Kidney epithelial cell (primary cell): ENCODE data around the gene KCNQ2. TPM values are rescaled to one million over a fixed set of nuclear protein-coding genes. Genes with fewer than 3 reads are reported as not detected.

ENCODE experiments used
- DNase-seq: peaks from one replicate; pipeline ENCODE4 v3.0.0-alpha.2; 2010; ENCODE audit warnings: low read depth
- H3K27me3 ChIP-seq: 2 replicates; pipeline ENCODE4 v1.6.0; 2011; ENCODE audit warnings: low read length; ENCODE audit not compliant: control insufficient read depth, insufficient read depth
- H3K36me3 ChIP-seq: 2 replicates; pipeline ENCODE4 v1.5.1; 2011; ENCODE audit warnings: low read length; ENCODE audit not compliant: control insufficient read depth, insufficient read depth
- H3K4me3 ChIP-seq: 2 replicates; pipeline ENCODE4 v1.5.1; 2011; ENCODE audit warnings: low read depth, mild to moderate bottlenecking, control low read depth, low read length
- total RNA-seq: library from RNA; depleted of rRNA; stranded (reverse); fragments of >200 nt; gene quantifications from 2 replicates; pipeline ENCODE4 v1.2.3, GENCODE V29; 2015
- TF ChIP-seq, protein P1 (sequence below): IDR thresholded peaks from 2 replicates; pipeline ENCODE4 v1.5.1; 2011; ENCODE audit warnings: mild to moderate bottlenecking, moderate library complexity, low read length, control low read depth, inconsistent platforms; ENCODE audit not compliant: insufficient read depth, poor library complexity, severe bottlenecking

Gene KCNQ2
- total RNA-seq, 1 donor from 2014 or later, result 0.04 TPM

- no peak for DNase-seq
- TF ChIP-seq, protein P1, sequence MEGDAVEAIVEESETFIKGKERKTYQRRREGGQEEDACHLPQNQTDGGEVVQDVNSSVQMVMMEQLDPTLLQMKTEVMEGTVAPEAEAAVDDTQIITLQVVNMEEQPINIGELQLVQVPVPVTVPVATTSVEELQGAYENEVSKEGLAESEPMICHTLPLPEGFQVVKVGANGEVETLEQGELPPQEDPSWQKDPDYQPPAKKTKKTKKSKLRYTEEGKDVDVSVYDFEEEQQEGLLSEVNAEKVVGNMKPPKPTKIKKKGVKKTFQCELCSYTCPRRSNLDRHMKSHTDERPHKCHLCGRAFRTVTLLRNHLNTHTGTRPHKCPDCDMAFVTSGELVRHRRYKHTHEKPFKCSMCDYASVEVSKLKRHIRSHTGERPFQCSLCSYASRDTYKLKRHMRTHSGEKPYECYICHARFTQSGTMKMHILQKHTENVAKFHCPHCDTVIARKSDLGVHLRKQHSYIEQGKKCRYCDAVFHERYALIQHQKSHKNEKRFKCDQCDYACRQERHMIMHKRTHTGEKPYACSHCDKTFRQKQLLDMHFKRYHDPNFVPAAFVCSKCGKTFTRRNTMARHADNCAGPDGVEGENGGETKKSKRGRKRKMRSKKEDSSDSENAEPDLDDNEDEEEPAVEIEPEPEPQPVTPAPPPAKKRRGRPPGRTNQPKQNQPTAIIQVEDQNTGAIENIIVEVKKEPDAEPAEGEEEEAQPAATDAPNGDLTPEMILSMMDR, result no peak
- no peaks in the 10 kb centered on the region for H3K36me3 ChIP-seq
- peaks cover 40% of the 10 kb centered on the region for H3K27me3 ChIP-seq
- no peak overlapping the region for H3K4me3 ChIP-seq
Observed at GRCh38 chr20:63375438-63375837, 97.0 kb downstream of the KCNQ2 start.

- Histone ChIP-seq H3K36me3 (no peaks in the 10 kb centered on the region), H3K27me3 (peaks cover 44% of the 10 kb centered on the region), H3K4me3 (no peak overlapping the region)
- TF ChIP-seq, protein P1, result no peak
- DNase-seq, result no peak
Observed at GRCh38 chr20:63374504-63374903, 98.0 kb downstream of the KCNQ2 start.

- H3K36me3 ChIP-seq, result no peaks in the 10 kb centered on the region
- no peak overlapping the region for H3K4me3 ChIP-seq
- no peak for DNase-seq
- H3K27me3 ChIP-seq, result peaks cover 44% of the 10 kb centered on the region
- TF ChIP-seq, protein P1, result no peak
Observed at GRCh38 chr20:63373996-63374395, 98.5 kb downstream of the KCNQ2 start.

DNA sequence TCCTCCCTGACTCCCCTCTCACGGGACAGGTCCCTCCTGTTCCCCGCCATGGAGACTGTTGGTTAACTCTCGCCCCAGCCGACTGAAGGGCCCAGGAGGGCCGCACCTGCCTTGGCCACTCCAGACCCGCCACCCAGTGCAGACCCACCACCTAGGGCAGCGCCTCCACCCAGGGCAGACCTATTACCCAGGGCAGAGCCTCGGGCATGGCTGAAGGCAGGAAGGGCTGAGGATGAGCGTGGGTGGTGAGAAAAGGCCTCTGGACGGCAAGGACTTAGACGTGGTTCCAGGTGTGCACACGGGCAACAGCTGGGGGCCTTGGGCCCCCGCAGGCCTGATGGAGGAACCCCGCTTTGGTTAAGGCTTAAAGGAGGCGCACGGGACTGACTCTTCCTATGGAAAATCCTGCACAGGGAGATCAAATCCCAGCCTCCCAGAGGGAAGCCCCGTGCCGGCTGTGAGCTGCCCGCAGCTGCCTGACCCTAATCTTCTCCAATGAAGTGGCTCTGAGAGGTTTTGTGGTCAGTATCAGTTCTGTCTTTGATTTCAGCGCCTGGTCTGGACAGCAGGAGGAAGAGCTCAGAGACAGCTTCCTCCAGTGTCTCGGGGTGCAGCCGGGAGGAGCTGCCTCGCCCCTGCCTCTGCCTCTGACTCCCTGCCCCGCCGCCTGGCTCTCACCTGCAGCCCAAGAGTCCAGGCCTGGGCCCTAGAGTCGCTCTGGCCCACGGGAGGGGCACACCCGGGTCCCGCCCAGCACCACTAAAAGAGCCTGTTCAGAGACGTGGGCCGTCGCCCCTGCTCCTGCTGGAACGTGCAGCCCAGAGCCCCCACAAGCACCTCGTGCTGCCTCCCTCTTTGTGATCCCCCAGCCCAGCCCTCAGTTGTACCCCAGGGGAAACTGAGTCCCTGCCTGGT is 99.2 kb downstream of the KCNQ2 start:
- no peak overlapping the region for H3K4me3 ChIP-seq
- no peaks in the 10 kb centered on the region for H3K36me3 ChIP-seq
- no peak for DNase-seq
- TF ChIP-seq, protein P1, result no peak
- H3K27me3 ChIP-seq, result peaks cover 44% of the 10 kb centered on the region

DNA sequence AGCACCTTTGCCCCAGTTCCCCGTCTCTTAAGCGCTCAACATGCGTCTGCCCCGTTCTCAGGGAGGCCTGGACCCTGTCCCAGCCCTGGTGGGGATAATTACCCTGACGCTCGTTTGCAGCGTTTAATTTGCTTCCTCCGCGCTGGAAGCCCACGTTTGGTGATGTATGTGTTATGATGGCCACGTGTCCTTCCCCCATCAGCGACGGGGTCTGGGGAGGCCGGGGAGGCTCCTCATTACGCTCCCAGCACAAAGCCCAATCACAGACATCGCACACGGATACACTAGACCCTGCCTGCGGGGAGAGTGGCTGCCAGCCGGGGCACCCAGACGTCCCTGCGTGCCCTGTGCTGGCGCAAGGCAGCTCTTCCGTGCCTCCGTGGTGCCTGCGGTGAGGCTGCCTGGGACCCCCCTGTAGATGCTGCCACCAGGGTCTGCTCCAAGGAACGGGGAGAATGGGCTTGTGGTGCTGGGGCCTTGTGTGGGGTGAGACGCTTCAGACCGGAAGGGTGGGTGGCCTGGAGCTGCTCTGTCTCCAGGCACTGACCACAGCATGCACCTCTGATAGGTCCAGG is 101.1 kb downstream of the KCNQ2 start:
- peaks cover 42% of the 10 kb centered on the region for H3K27me3 ChIP-seq
- DNase-seq, result no peak
- TF ChIP-seq, protein P1, result no peak

More for the DNA sequence above, 101.1 kb downstream of the KCNQ2 start:
- H3K36me3 ChIP-seq, result no peaks in the 10 kb centered on the region
- no peak overlapping the region for H3K4me3 ChIP-seq
